Measurements from ENCODE around the gene BCL7C.

The BCL7C gene

GRCh38 chr16:30937692-30938091 lies 43.8 kb upstream of the BCL7C start:
- no peak for TF ChIP-seq USF1 (IDR thresholded peaks at IDR 0.05)
- TF ChIP-seq CREB1 (IDR thresholded peaks at IDR 0.05; ENCODE audit: low read depth), result no peak
- TF ChIP-seq FOXM1 (IDR thresholded peaks at IDR 0.05; ENCODE audit: borderline replicate concordance, low read depth), result no peak

GRCh38 chr16:30934827-30935557 lies 41.1 kb upstream of the BCL7C start:
- TF ChIP-seq RAD21 (IDR thresholded peaks at IDR 0.05; ENCODE audit: low read depth) (peak; percentile 46), NFIC (IDR thresholded peaks at IDR 0.05) (no peak), EGR1 (IDR thresholded peaks at IDR 0.05) (no peak)

- TF ChIP-seq TEAD4 (IDR thresholded peaks at IDR 0.05), result no peak
- no peak for TF ChIP-seq RAD21 (IDR thresholded peaks at IDR 0.05; ENCODE audit: low read depth)
- TF ChIP-seq USF1 (IDR thresholded peaks at IDR 0.05), result no peak
- TF ChIP-seq ZBTB7A (IDR thresholded peaks at IDR 0.05; ENCODE audit: low read depth), result no peak
- no peak for TF ChIP-seq EP300 (IDR thresholded peaks at IDR 0.05; ENCODE audit: borderline replicate concordance)
- no peak for TF ChIP-seq CEBPB (IDR thresholded peaks at IDR 0.05)
These were observed 37.3 kb upstream of the BCL7C start for GRCh38 chr16:30931068-30931650.

GRCh38 chr16:30930160-30930571 lies 36.3 kb upstream of the BCL7C start:
- TF ChIP-seq TAF1 (IDR thresholded peaks at IDR 0.05; ENCODE audit: low read depth), result no peak
- TF ChIP-seq RAD21 (IDR thresholded peaks at IDR 0.05; ENCODE audit: low read depth), result no peak
- no peak for TF ChIP-seq YY1 (IDR thresholded peaks at IDR 0.05; ENCODE audit: low read depth)
- no peak for TF ChIP-seq USF1 (IDR thresholded peaks at IDR 0.05)
- TF ChIP-seq MAX (IDR thresholded peaks at IDR 0.05), result no peak
- no peak for TF ChIP-seq CEBPB (IDR thresholded peaks at IDR 0.05)
- TF ChIP-seq ZBTB7A (IDR thresholded peaks at IDR 0.05; ENCODE audit: low read depth), result no peak
- TF ChIP-seq CREB1 (IDR thresholded peaks at IDR 0.05; ENCODE audit: low read depth), result no peak
- TF ChIP-seq EP300 (IDR thresholded peaks at IDR 0.05; ENCODE audit: borderline replicate concordance), result no peak
- no peak for TF ChIP-seq EGR1 (IDR thresholded peaks at IDR 0.05)
- TF ChIP-seq TEAD4 (IDR thresholded peaks at IDR 0.05), result no peak
- no peak for TF ChIP-seq REST (IDR thresholded peaks at IDR 0.05; ENCODE audit: low read depth)
- no peak for TF ChIP-seq NFIC (IDR thresholded peaks at IDR 0.05)
- TF ChIP-seq TCF12 (IDR thresholded peaks at IDR 0.05; ENCODE audit: low read depth), result no peak

- no peak for TF ChIP-seq TCF12 (IDR thresholded peaks at IDR 0.05; ENCODE audit: low read depth)
- TF ChIP-seq TAF1 (IDR thresholded peaks at IDR 0.05; ENCODE audit: low read depth), result no peak
- TF ChIP-seq RAD21 (IDR thresholded peaks at IDR 0.05; ENCODE audit: low read depth), result no peak
- TF ChIP-seq FOXM1 (IDR thresholded peaks at IDR 0.05; ENCODE audit: borderline replicate concordance, low read depth), result no peak
- TF ChIP-seq MAX (IDR thresholded peaks at IDR 0.05), result no peak
- TF ChIP-seq ZBTB7A (IDR thresholded peaks at IDR 0.05; ENCODE audit: low read depth), result no peak
- TF ChIP-seq NFIC (IDR thresholded peaks at IDR 0.05), result no peak
- TF ChIP-seq TEAD4 (IDR thresholded peaks at IDR 0.05), result no peak
- no peak for TF ChIP-seq CEBPB (IDR thresholded peaks at IDR 0.05)
- no peak for TF ChIP-seq EP300 (IDR thresholded peaks at IDR 0.05; ENCODE audit: borderline replicate concordance)
- TF ChIP-seq CREB1 (IDR thresholded peaks at IDR 0.05; ENCODE audit: low read depth), result no peak
- no peak for TF ChIP-seq USF1 (IDR thresholded peaks at IDR 0.05)
- TF ChIP-seq REST (IDR thresholded peaks at IDR 0.05; ENCODE audit: low read depth), result no peak
- no peak for TF ChIP-seq EGR1 (IDR thresholded peaks at IDR 0.05)
- no peak for TF ChIP-seq YY1 (IDR thresholded peaks at IDR 0.05; ENCODE audit: low read depth)
These were observed 35.3 kb upstream of the BCL7C start for GRCh38 chr16:30929167-30929566.

Measured in Ishikawa (cell line).